Measurements from ENCODE around the gene OVAAL.

- no peak for TF ChIP-seq ZBTB1 (tag by site-specific recombination; IDR thresholded peaks at IDR 0.05)
- TF ChIP-seq KLF16 (tag by site-specific recombination; IDR thresholded peaks at IDR 0.05): no peak
- TF ChIP-seq CTCF (tag by site-specific recombination; IDR thresholded peaks at IDR 0.05): no peak
- no peak for TF ChIP-seq ZNF660 (tag by site-specific recombination; IDR thresholded peaks at IDR 0.05)
- no peak for TF ChIP-seq SETDB1 (IDR thresholded peaks at IDR 0.05; ENCODE audit: insufficient read length, low read length)
- no peak for TF ChIP-seq YY1 (tag by site-specific recombination; IDR thresholded peaks at IDR 0.05)
- no peak for TF ChIP-seq ZBTB21 (tag by site-specific recombination; IDR thresholded peaks at IDR 0.05)
- TF ChIP-seq ZNF37A (tag by site-specific recombination; IDR thresholded peaks at IDR 0.05): no peak
- TF ChIP-seq ZBTB26 (tag by site-specific recombination; optimal IDR thresholded peaks at IDR 0.05): no peak
- TF ChIP-seq PBX3 (CRISPR knock-in tag; IDR thresholded peaks at IDR 0.05): no peak
- TF ChIP-seq ZNF184 (tag by site-specific recombination; IDR thresholded peaks at IDR 0.05): no peak
- TF ChIP-seq ZSCAN30 (tag by site-specific recombination; IDR thresholded peaks at IDR 0.05): no peak
- no peak for TF ChIP-seq ZNF513 (tag by site-specific recombination; IDR thresholded peaks at IDR 0.05)
These were observed 16.5 kb upstream of the OVAAL start for GRCh38 chr1:180542113-180542837.
